Ovary (tissue), 9 donors: ENCODE results near the gene MTA1. TPM values are rescaled to one million over a fixed set of nuclear protein-coding genes. Genes with fewer than 3 reads are reported as not detected.

Experiments used
- DNase-seq, 5 donors: peaks; one replicate each; pipeline ENCODE4 v3.0.0-alpha.2; 2019 to 2020
- H3K27ac ChIP-seq, 2 donors: fragments of 200-600 bp; one replicate each; pipeline versions ENCODE4 v1.5.1 to v1.8.0; 2019 to 2022
- H3K27me3 ChIP-seq: fragments of 200-600 bp; one replicate; pipeline ENCODE4 v1.8.0; 2022
- H3K36me3 ChIP-seq: fragments of 200-600 bp; sonication (generic); one replicate; pipeline ENCODE4 v1.5.1; 2019
- H3K4me1 ChIP-seq: one replicate; pipeline ENCODE4 v1.8.1; 2013; ENCODE audit warnings: mild to moderate bottlenecking, moderate library complexity; ENCODE audit not compliant: insufficient read depth
- H3K4me3 ChIP-seq: fragments of 200-600 bp; sonication (generic); one replicate; pipeline ENCODE4 v1.5.1; 2017
- H3K9me3 ChIP-seq, 2 donors: fragments of 200-600 bp in 1 of 2; sonication (generic) in 1 of 2; one replicate each; pipeline versions ENCODE4 v1.5.1 to v1.8.1; 2013 to 2019; ENCODE audit warnings: mild to moderate bottlenecking in 1 of 2, moderate library complexity in 1 of 2
- CTCF ChIP-seq, 3 donors: fragments of 450-650 bp in 2 of 3; fragments of 200-600 bp in 1 of 3; IDR thresholded peaks; one replicate each; pipeline versions ENCODE4 v1.5.1 to v1.8.0; 2016 to 2022; ENCODE audit warnings: antibody characterized with exemption in 3 of 3, mild to moderate bottlenecking in 1 of 3
- EP300 ChIP-seq: sonication (generic); formaldehyde crosslinking; IDR thresholded peaks from one replicate; pipeline ENCODE4 v1.6.1; 2017; ENCODE audit warnings: antibody characterized with exemption
- POLR2A ChIP-seq: fragments of 450-650 bp; IDR thresholded peaks from one replicate; pipeline ENCODE4 v1.6.1; 2017; ENCODE audit warnings: antibody characterized with exemption, mild to moderate bottlenecking, moderate library complexity
- WGBS, 3 donors: extraction: QIAGEN DNeasy Blood & Tissue Kit in 1 of 3; methylation state at CpG; one replicate each; pipeline versions ENCODE4 v1.1.5 to v1.1.7; 2013 to 2017; 5-methylcytosine and 5-hydroxymethylcytosine counted together
- intact Hi-C, 4 donors: fragments of 100-400 bp; cut with DNase I; formaldehyde crosslinking; loops; one replicate each; pipeline versions ENCODE4 v1.11.0 to v1.15.1; 2022 to 2023
- polyA plus RNA-seq, 2 donors: library from polyadenylated mRNA; stranded (reverse); fragments of 200-250 nt in 1 of 2; fragments of 350-450 nt in 1 of 2; fragmentation: Illumina TruSeq in 1 of 2; extraction: RNeasy Lipid Tissue Mini Kit (QIAGEN cat#74804) in 1 of 2; gene quantifications; one replicate each; pipeline ENCODE4 v1.2.3, GENCODE V29; 2013 to 2014
- total RNA-seq, 7 donors: library from RNA; depleted of rRNA in 2 of 7; stranded (reverse); fragments of >200 nt in 2 of 7; fragmentation: NEBNext Ultra II Directional in 3 of 7; extraction: Animal tissue kit (Norgen Biotek cat#: 25700) in 3 of 7; gene quantifications; one replicate each; pipeline versions ENCODE4 v1.1.0 to v1.2.4, GENCODE V29; 2016 to 2023
- donor health status: DM: no; HTN: no; CAD: no; lungs with moderate emphysema.
- donor health status: DM: no; HTN: no; CAD: no.
- donor health status: Bipolar disorder and iron deficiency.
- donor health status: DM: yes; HTN: yes; CAD: no.
- donor health status: DM: no; HTN: no; CAD: no.
- donor health status: DM: yes; HTN: yes; CAD: no.

MTA1 gene
- total and polyA plus RNA-seq, 9 donors: 23.0 to 128 (median 104) TPM

GRCh38 chr14:105377555-105378182 lies 42.0 kb upstream of the MTA1 start:
- TF ChIP-seq POLR2A: no peak
- TF ChIP-seq CTCF (IDR thresholded peaks at IDR 0.05): no peak
- no peak for TF ChIP-seq EP300
- no peak overlapping the region for H3K4me3 ChIP-seq
- H3K9me3 ChIP-seq: no peaks in the 10 kb centered on the region
- WGBS, 3 donors: 86 to 87% (median 87%) methylated on average over 23 of the region's 23 CpGs
- no peak overlapping the region for H3K27ac ChIP-seq
- no peak for DNase-seq
- intact Hi-C loops: loop anchor here in 1 of 4 donors (10.0 kb wide), 1 partner anchor 147 kb away; the partner anchor contains the start of gene TMEM121
- H3K4me1 ChIP-seq: no peaks in the 10 kb centered on the region
- H3K27me3 ChIP-seq: no peaks in the 10 kb centered on the region
- no peaks in the 10 kb centered on the region for H3K36me3 ChIP-seq

- H3K27me3 ChIP-seq: no peaks in the 10 kb centered on the region
- no peak for DNase-seq
- H3K27ac ChIP-seq: no peak overlapping the region
- H3K36me3 ChIP-seq: no peaks in the 10 kb centered on the region
- 69 to 76% (median 71%) methylated on average over 11 of the region's 11 CpGs for WGBS, 3 donors
- H3K4me1 ChIP-seq: no peaks in the 10 kb centered on the region
- intact Hi-C loops: loop anchor here in 1 of 4 donors (10.0 kb wide), 1 partner anchor 147 kb away; the partner anchor contains the start of gene TMEM121
- no peak overlapping the region for H3K4me3 ChIP-seq
- H3K9me3 ChIP-seq: no peaks in the 10 kb centered on the region
- TF ChIP-seq POLR2A (no peak), EP300 (no peak), CTCF (IDR thresholded peaks at IDR 0.05) (no peak)
Observed at GRCh38 chr14:105378199-105378598, 41.4 kb upstream of the MTA1 start.

- no peaks in the 10 kb centered on the region for H3K36me3 ChIP-seq
- intact Hi-C loops: loop anchor here in 1 of 4 donors (10.0 kb wide), 1 partner anchor 146 kb away; the partner anchor contains the start of gene TMEM121
- no peak overlapping the region for H3K27ac ChIP-seq
- 89 to 95% (median 93%) methylated on average over 17 of the region's 17 CpGs for WGBS, 3 donors
- no peaks in the 10 kb centered on the region for H3K4me1 ChIP-seq
- no peak for DNase-seq
- no peaks in the 10 kb centered on the region for H3K9me3 ChIP-seq
- no peak overlapping the region for H3K4me3 ChIP-seq
- no peak for TF ChIP-seq EP300
- TF ChIP-seq CTCF (IDR thresholded peaks at IDR 0.05): no peak
- TF ChIP-seq POLR2A: no peak
- no peaks in the 10 kb centered on the region for H3K27me3 ChIP-seq
Observed at GRCh38 chr14:105378873-105379685, 40.5 kb upstream of the MTA1 start.

GRCh38 chr14:105379946-105380345 lies 39.7 kb upstream of the MTA1 start:
- Histone ChIP-seq H3K27ac (no peak overlapping the region), H3K4me1 (no peaks in the 10 kb centered on the region), H3K4me3 (no peak overlapping the region), H3K9me3 (no peaks in the 10 kb centered on the region), H3K36me3 (no peaks in the 10 kb centered on the region), H3K27me3 (no peaks in the 10 kb centered on the region)
- no peak for DNase-seq
- TF ChIP-seq EP300: no peak
- TF ChIP-seq CTCF (IDR thresholded peaks at IDR 0.05): no peak
- no peak for TF ChIP-seq POLR2A
- intact Hi-C loops: loop anchor here in 2 of 4 donors (5.0 to 10.0 kb wide), 2 partner anchors 107 to 145 kb away; partner anchors contain the start of genes CRIP1 (in 1 of the 2) and TMEM121 (in 1 of the 2)
- 85 to 89% (median 88%) methylated on average over 14 of the region's 14 CpGs for WGBS, 3 donors
